ENCODE data around the gene ATP8A1.

DNA sequence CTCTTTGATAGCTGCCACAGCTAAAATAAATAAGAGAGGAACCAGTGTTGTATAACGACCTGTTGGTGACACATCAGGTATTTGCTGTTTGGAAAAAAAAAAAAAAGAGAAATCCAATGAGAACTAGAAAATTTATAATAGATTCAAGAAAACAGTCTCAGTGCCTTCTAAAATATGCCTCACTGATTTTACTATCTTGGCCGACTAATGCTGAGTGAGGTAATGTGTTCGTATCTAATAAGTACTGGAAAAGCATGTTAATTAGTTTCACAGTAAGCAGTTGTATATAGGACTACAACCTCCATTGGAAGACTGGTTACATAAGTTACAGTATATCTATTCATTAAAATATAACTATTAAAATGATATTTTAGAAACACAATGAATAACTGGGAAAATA is 32.4 kb downstream of the ATP8A1 start:
- TF ChIP-seq, protein P1, sequence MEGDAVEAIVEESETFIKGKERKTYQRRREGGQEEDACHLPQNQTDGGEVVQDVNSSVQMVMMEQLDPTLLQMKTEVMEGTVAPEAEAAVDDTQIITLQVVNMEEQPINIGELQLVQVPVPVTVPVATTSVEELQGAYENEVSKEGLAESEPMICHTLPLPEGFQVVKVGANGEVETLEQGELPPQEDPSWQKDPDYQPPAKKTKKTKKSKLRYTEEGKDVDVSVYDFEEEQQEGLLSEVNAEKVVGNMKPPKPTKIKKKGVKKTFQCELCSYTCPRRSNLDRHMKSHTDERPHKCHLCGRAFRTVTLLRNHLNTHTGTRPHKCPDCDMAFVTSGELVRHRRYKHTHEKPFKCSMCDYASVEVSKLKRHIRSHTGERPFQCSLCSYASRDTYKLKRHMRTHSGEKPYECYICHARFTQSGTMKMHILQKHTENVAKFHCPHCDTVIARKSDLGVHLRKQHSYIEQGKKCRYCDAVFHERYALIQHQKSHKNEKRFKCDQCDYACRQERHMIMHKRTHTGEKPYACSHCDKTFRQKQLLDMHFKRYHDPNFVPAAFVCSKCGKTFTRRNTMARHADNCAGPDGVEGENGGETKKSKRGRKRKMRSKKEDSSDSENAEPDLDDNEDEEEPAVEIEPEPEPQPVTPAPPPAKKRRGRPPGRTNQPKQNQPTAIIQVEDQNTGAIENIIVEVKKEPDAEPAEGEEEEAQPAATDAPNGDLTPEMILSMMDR (IDR thresholded peaks at IDR 0.05), result no peak
- no peak for TF ChIP-seq POLR2A (IDR thresholded peaks at IDR 0.05)
